Measurements from ENCODE around the gene TMOD1. TPM values are rescaled to one million over a fixed set of nuclear protein-coding genes. Genes with fewer than 3 reads are reported as not detected.

Gene TMOD1
- total and polyA plus RNA-seq, 11 donors, result 96.4 to 201 (median 158) TPM

DNA sequence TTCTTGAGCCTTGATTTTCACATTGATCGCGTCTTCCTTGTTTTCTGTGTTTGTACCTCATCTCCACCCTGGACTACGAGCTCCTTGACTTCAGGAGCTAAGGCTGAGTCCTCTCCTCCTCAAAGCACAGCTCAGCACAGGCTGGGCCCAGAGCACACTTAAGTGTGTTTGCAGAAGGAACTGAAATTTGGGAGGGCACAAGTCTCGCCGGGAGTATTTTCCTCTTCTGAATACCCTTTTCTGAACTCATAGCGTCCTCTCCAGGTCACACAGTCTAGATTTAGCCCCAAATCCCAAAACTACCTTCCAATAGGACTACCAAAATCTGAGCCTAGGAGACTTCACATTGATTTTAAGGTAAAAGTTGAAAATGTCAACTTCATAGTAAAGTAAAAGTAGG, 90.1 kb downstream of the TMOD1 start:
- H3K36me3 ChIP-seq, result peaks cover 0 to 36% (median 10%) of the 10 kb centered on the region in 9 donors
- peaks cover 0 to 37% (median 8%) of the 10 kb centered on the region in 12 donors for H3K4me1 ChIP-seq
- DNase-seq (no peak), ATAC-seq (no peak)
- intact Hi-C loops (cut with DNase I), result loop anchor here in 4 of 10 donors (10.0 kb wide), 1 partner anchor 87 kb away; the partner anchor contains the start of gene TMOD1 (in 4 of the 4)
- peak overlapping the region in 1 of 12 donors; percentile 5 for H3K27ac ChIP-seq
- no peak overlapping the region for H3K4me3 ChIP-seq
- H3K9me3 ChIP-seq, result no peaks in the 10 kb centered on the region
- no peaks in the 10 kb centered on the region for H3K27me3 ChIP-seq
- 82 to 91% (median 87%) methylated on average over 6 of the region's 6 CpGs for WGBS, 4 donors
- TF ChIP-seq POLR2A (IDR thresholded peaks at IDR 0.05), result no peak
- TF ChIP-seq, protein P1, sequence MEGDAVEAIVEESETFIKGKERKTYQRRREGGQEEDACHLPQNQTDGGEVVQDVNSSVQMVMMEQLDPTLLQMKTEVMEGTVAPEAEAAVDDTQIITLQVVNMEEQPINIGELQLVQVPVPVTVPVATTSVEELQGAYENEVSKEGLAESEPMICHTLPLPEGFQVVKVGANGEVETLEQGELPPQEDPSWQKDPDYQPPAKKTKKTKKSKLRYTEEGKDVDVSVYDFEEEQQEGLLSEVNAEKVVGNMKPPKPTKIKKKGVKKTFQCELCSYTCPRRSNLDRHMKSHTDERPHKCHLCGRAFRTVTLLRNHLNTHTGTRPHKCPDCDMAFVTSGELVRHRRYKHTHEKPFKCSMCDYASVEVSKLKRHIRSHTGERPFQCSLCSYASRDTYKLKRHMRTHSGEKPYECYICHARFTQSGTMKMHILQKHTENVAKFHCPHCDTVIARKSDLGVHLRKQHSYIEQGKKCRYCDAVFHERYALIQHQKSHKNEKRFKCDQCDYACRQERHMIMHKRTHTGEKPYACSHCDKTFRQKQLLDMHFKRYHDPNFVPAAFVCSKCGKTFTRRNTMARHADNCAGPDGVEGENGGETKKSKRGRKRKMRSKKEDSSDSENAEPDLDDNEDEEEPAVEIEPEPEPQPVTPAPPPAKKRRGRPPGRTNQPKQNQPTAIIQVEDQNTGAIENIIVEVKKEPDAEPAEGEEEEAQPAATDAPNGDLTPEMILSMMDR (IDR thresholded peaks at IDR 0.05), result no peak

DNA sequence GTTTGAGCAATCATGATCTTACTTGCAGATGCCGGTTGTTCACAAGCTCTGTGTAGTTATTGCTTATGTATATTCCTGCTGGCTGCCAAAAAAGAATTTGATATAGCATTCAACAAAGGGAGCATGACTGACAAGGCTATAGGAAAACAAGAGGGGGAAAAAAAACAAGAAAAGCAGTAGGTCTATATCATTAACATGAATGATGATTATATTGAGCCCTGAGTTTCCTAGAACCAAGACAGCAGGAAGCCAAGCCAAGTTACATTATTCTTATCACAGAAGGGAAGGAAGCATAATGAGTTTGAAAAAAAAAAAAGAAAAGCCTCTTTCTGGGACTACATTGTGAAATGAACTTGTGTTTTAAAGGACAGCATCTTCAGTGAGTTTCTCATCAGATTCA, 90.7 kb downstream of the TMOD1 start:
- no peak overlapping the region for H3K4me3 ChIP-seq
- no peak overlapping the region for H3K27ac ChIP-seq
- TF ChIP-seq, protein P1 (IDR thresholded peaks at IDR 0.05), result no peak
- no peak for TF ChIP-seq POLR2A (IDR thresholded peaks at IDR 0.05)
- WGBS, 4 donors, result 84 to 86% (median 84%) methylated on average over 1 of the region's 1 CpG
- H3K36me3 ChIP-seq, result peaks cover 0 to 33% (median 10%) of the 10 kb centered on the region in 9 donors
- no peaks in the 10 kb centered on the region for H3K9me3 ChIP-seq
- ATAC-seq, result no peak
- no peak for DNase-seq
- intact Hi-C loops (cut with DNase I), result loop anchor here in 4 of 10 donors (10.0 kb wide), 1 partner anchor 87 kb away; the partner anchor contains the start of gene TMOD1 (in 4 of the 4)
- H3K4me1 ChIP-seq, result peaks cover 0 to 42% (median 11%) of the 10 kb centered on the region in 12 donors
- no peaks in the 10 kb centered on the region for H3K27me3 ChIP-seq

DNA sequence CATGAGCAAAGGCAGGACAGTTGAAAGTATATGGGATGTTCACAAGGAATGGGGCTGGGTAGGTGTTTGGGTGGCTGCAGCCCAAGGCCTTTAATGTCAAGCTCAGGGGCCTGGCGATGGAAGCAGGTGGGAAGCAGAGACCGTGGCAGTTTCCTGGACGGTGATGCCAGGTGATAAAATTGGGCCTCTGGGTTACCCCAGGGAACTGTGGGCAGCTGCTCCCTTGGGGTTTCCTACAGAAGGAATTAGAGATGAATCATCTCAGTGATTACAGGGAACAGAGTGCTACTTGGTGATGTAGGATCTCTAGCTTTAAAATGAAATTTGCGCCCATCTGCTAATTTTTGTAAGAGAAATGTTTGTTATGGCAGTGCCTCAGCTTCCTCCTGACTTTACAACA, 92.5 kb downstream of the TMOD1 start:
- ATAC-seq (no peak), DNase-seq (no peak)
- WGBS, 4 donors, result 61 to 69% (median 65%) methylated on average over 4 of the region's 4 CpGs
- Histone ChIP-seq H3K27me3 (no peaks in the 10 kb centered on the region), H3K27ac (peak overlapping the region; percentile 11 to 85 (median 68)), H3K9me3 (no peaks in the 10 kb centered on the region), H3K4me1 (peaks cover 0 to 58% (median 21%) of the 10 kb centered on the region in 12 donors), H3K4me3 (no peak overlapping the region), H3K36me3 (peaks cover 0 to 29% (median 10%) of the 10 kb centered on the region in 9 donors)
- TF ChIP-seq, protein P1 (IDR thresholded peaks at IDR 0.05), result no peak
- TF ChIP-seq POLR2A (IDR thresholded peaks at IDR 0.05), result no peak
- intact Hi-C loops (cut with DNase I), result loop anchor here in 4 of 10 donors (10.0 kb wide), 1 partner anchor 89 kb away; the partner anchor contains the start of gene TMOD1 (in 4 of the 4)

DNA sequence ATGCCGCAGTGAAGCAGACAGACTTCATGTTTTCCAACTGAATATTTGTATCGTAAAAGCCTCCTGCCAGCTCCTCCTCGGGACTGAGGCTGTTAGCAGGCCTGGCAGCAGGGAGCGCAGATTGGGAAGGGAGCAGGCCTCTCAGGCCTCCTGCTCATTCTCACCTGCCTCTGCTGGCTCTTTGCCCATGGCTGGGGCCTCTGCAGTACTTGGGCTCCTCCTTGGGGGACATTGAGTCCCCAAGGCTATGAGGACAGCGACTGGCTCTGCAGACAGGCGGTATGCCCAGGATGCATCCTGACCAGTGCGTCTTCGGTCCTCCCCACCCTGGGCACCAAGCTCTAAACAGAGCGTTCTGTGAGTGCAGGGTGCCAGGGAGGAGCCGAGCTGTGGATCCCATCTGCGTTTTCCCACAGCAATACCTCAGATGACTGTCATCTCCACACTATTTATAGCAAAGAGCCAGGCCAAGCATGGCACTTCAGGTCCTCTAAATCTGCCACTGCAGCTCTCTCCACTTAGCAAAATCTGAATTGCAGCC, 93.0 kb downstream of the TMOD1 start:
- H3K36me3 ChIP-seq, result peaks cover 0 to 33% (median 10%) of the 10 kb centered on the region in 9 donors

More for the DNA sequence above, 93.0 kb downstream of the TMOD1 start:
- DNase-seq, result peak; percentile 51 to 80 (median 69)
- Histone ChIP-seq H3K4me3 (no peak overlapping the region), H3K9me3 (no peaks in the 10 kb centered on the region), H3K27me3 (no peaks in the 10 kb centered on the region), H3K4me1 (peaks cover 0 to 63% (median 21%) of the 10 kb centered on the region in 12 donors), H3K27ac (peak overlapping the region; percentile 11 to 85 (median 68))
- 45 to 61% (median 55%) methylated on average over 7 to 11 of the region's 11 CpGs for WGBS, 4 donors
- ATAC-seq, result peak; percentile 64 to 86 (median 76)
- TF ChIP-seq, protein P1 (IDR thresholded peaks at IDR 0.05), result no peak
- no peak for TF ChIP-seq POLR2A (IDR thresholded peaks at IDR 0.05)
- intact Hi-C loops (cut with DNase I), result loop anchor here in 4 of 10 donors (10.0 kb wide), 1 partner anchor 90 kb away; the partner anchor contains the start of gene TMOD1 (in 4 of the 4)
